Measurements from ENCODE around the gene FMNL1.
"Not testable (repeated sequence)": the region's sequence is repeated elsewhere in the genome, so short reads cannot be mapped to it uniquely, and the experiment has no call there.

Gene FMNL1

DNA sequence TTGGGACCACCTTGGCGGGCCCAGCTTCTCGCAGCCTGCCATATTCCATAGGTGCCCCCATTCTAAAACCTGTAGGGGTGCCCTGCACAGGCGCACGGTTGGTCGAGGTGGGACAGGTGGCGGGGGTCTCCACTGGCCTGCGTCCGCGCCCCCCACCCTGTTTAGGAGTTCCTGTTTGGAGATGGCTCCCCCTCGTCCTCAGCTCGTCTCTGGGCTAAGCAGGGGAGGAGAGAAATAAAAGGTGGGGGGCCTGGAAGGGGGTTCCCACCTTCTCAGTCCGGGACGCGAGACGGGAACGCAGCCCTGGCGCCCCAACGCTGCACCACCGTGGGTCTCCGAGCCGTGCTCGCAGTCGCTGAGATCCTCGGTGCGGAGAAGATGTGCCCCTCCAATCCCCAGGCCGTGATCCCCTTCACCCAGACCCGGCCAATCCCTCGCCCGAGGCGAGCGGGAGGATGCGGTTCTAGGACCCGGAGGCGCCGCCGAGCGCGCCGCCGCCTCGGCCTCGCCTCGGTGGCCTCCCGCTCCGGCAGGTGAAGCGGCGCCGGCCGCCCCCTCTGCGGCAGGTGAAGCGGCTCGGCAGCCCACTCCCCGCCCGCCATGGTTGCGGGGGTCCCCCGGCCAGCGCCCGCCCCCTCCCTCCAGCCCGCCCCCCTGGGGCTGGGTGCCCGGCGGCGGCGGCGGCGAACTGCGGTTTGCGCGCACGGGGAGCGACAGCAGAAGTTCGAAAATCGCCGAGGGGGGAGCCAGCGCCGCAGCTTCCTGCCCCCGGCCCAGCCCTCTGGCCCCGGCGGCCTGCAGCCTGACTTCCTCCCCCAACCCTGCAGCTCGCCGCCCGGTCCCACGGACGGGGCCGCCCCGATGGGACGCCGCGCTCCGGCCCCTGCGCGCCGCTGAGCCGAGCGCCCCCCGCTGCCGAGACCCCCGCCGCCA is at the start of gene FMNL1:
TSS of gene FMNL1 (plus strand) at position 805 of the 933 bp plus-strand sequence. CDS start 240 bp downstream, outside the sequence.
- no peak for DNase-seq (ENCODE audit: low read depth)

- no peak for DNase-seq (ENCODE audit: low read depth)
Observed at GRCh38 chr17:45172232-45172540, 49.5 kb upstream of the FMNL1 start.

- peak; percentile 24 for DNase-seq (ENCODE audit: low read depth)
Observed at GRCh38 chr17:45172541-45173286, 49.0 kb upstream of the FMNL1 start.

GRCh38 chr17:45175759-45176115 is 45.9 kb upstream of the FMNL1 start:
- DNase-seq (ENCODE audit: low read depth), result no peak

DNA sequence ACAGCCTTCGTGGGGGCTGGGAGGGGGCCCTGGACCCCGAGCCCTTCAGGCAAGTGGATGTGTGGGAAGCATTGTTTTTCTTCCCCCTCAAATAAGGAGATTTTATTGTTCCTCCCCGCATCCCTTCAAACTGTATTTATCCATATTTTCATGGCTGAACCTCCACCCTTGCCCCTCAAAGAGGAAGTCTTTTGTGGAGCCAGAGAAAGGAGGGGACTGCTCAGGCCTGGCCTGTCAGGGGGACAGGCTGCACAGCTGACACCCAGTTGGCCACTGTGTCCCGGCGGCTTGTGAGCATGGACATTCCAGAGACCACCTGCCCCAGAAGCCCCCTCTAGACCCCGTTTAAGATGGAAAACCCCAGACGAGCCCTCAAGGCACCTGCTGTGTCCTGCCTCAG is 44.1 kb upstream of the FMNL1 start:
- no peak for DNase-seq (ENCODE audit: low read depth)

DNA sequence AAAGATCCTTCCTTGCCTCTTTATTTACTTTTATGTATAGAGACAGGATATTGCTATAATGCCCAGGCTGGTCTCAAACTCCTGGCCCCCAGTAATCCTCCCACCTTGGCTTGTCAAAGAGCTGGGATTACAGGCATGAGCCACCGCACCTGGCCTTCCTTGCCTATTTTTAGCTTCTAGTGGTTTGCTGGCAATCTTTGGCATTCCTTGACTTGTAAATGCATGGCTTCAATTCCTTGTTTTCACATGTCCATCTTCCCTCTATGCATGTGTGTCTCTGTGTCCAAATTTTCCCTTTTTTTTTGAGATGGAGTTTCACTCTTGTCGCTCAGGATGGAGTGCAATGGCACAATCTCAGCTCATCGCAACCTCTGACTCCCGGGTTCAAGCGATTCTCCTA is 37.5 kb upstream of the FMNL1 start:
- no peak for DNase-seq (ENCODE audit: low read depth)

- no peak for DNase-seq (ENCODE audit: low read depth)
Observed at GRCh38 chr17:45186801-45187354, 34.8 kb upstream of the FMNL1 start.

DNA sequence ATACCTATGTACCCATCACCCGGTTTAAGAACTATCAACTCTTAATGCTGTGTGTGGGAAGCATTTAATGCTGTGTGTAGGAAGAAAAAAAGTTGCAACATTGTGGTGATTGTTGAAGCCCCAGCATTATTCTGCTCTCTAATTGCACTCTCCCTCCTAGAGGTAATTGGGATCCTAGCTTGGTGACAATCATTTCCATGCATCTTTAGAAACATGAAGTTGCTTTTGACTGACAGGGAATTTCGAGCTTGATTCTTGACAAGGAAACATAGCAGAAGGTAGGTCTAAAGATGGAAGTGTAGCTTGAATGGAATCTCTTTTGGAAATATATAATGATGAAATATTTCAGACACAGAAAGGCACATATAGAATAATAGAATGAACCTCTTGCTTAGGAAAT is 32.7 kb upstream of the FMNL1 start:
- DNase-seq (ENCODE audit: low read depth), result no peak

DNA sequence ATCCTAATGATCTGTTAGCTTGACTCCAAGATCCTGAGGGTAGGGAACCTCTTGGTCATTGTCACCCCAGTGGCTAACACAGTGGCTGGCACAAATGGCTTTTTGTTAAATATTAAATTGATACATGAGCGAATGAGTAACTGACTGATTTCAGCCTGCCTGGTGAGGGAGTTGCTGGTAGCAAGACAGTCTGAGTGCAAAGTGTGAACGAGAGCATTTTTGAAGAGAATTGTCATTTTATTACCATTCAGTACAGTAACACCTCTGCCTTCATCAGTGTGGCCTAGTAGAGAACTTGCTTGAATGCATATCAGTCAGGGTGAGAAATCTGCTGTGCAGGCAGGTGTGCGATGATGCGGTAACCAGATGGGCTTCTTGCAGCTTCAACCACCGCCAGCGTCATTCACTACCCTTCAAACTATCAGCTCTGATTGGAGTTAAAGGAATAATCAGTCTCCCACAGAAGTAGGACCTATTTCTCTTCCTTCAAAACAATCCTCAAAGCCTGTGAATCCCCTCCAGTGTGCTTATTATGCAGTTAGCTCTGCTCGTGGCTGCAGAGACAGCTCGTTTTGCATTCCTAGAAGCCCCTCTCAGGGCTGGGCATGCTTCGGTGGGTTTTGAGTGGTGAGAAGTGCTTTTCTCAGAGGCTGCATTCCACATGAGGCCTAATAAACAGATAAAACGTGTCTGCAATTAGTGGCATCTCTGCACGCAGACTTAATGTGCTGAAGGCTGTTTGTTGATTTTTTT is 31.0 kb upstream of the FMNL1 start:
- no peak for DNase-seq (ENCODE audit: low read depth)

DNA sequence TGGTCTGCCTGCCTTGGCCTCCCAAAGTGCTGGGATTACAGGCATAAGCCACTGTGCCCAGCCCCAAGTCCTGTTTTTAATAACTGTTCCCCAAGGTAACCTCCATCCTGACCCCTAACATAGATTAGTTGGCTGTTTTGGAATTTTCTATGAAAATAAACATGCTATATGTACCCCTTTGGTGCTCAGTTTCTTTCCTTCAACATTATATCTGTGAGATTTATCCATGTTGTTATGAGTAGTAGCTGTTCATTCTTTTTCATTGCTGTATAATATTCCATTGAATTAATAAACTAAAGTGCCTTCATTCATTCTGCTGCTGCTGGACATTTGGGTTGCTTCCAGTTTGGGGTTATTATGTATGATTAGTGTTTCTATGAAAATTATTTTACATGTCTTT is 26.3 kb upstream of the FMNL1 start:
- no peak for DNase-seq (ENCODE audit: low read depth)

DNA sequence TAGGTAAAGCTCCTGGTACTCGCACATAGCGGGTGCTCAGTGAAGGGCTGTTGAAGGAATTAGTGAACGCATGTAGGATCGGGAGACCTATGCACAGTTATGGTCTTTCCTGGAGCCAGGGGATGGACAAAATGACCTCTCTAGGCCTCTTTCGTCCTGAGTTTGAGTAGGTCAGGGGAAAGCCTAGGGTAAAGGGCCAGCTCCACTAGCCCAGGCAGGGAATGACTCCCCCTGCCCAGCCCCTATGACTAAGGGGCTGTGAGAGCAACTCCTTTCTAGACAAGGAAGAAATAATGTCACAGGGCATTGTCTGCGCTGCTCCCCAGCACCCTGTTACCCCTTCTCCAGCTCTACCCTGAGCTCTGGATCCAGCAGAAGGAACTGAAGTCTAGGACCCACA is 24.6 kb upstream of the FMNL1 start:
- DNase-seq (ENCODE audit: low read depth), result no peak

GRCh38 chr17:45197555-45198334 is 23.9 kb upstream of the FMNL1 start:
- peak; percentile 87 for DNase-seq (ENCODE audit: low read depth)

- DNase-seq (ENCODE audit: low read depth), result no peak
Observed at GRCh38 chr17:45200701-45201100, 21.0 kb upstream of the FMNL1 start.

- no peak for DNase-seq (ENCODE audit: low read depth)
Observed at GRCh38 chr17:45201457-45201856, 20.2 kb upstream of the FMNL1 start.

- DNase-seq (ENCODE audit: low read depth), result not testable (repeated sequence)
Observed at GRCh38 chr17:45201880-45202279, 19.8 kb upstream of the FMNL1 start.

DNA sequence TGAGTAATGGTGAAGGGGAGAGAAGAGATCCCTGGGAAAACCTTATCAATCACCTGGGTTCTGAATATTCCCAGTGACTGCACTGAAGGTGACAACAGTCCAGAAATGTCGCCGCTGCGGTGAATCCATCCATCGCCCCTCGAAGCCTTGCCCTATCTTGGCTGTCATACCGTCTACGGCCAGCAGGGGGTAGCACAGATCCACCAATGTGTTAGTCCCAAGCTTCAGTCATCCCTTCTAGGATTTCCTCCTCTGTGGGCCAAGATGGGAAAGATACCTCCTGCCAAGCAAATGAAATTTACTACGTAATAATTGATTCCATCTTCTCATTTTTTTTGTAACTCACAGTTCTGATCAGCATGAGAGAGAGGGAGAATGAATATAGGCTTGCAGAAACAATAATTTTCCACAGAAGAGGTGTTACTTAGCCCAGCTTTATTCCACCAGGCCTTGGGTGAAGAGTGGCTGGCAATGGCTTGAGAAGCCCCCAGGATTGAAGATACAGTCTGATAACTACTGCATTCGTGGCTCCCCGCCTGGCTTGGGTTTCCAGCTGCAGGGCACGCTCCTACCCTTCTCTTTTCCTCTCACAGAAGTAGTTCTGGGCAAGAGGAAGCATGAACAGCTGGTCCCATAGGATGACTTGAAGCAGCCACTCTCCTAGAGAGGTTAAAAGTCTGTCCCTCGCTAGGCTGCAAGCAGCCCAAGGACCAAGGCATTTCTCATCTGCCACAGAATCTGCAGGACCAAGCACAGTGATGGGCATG is 2.6 kb upstream of the FMNL1 start:
- peak; percentile 90 for DNase-seq (ENCODE audit: low read depth)

DNA sequence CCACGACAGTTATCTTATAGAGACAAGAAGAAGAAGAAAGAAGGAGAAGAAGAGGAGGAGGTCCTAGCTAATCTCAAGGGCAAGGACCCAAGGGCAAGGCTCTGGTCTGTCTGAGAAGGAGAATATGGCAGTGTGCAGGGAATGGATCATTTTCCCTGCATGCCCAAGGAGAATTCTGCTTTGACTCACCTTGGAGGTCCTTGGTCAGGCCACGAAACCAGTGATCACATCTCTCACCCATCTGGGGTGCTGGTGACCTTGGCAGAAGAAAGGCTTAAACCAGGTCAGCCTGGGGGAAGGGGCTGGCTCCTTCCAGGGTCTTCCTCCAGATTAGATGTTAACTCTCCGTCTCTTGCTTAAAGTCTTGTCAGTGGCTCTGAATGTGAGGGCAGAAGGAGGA is 1.6 kb upstream of the FMNL1 start:
- no peak for DNase-seq (ENCODE audit: low read depth)

DNA sequence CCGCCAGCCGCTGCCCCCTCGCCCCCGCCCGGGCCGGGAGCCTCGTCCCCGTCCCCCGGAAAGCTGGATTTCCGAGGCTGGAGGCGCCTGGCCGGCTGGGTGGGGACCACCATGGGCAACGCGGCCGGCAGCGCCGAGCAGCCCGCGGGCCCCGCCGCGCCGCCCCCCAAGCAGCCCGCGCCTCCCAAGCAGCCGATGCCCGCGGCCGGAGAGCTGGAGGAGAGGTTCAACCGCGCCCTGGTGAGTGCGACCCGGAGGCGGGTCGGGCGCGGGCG is 266 bp downstream of the FMNL1 start:
- no peak for DNase-seq (ENCODE audit: low read depth)

GRCh38 chr17:45222289-45222995 is 757 bp downstream of the FMNL1 start:
- no peak for DNase-seq (ENCODE audit: low read depth)

DNA sequence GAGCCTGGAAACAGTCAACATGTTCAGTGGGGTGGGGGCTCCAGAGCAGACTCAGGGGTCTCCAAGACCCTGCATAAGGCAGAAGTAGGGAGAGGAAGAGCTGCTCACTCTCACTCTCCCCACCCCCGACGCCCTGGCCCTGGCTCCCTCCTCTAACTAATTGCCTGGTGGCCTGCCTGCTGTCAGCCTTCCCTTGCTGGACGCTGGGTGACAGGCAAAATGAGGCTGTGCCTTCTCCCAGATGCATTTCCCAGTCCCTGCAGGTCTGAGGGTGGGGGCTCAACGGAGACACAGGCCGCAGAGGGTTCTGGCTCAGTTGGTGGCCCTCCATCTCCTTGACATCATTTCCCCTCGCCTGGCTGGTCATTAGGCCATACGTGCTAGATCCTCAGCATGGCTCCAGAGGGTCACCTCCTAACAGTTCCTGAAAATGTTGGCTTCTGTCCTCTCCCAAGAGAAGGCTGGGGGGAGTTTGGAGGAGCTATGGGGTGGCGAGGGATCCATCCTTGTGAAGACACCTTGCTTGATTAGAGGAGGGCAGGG is 1.4 kb downstream of the FMNL1 start:
- no peak for DNase-seq (ENCODE audit: low read depth)

Data from stimulated activated CD8-positive, alpha-beta memory T cell treated with anti-CD3 and anti-CD28 coated beads, Interleukin-15, amount 100 ng/mL, for 24 hours (primary cell).